Lower leg skin (tissue), 4 donors: ENCODE measurements around the gene LRRC27. TPM values are rescaled to one million over a fixed set of nuclear protein-coding genes. Genes with fewer than 3 reads are reported as not detected.
"Not testable (repeated sequence)": the region's sequence is repeated elsewhere in the genome, so short reads cannot be mapped to it uniquely, and the experiment has no call there.

Experiments
- DNase-seq, 2 donors: peaks; one replicate each; pipeline ENCODE4 v3.0.0-alpha.2; 2019; ENCODE audit warnings: low spot score in 2 of 2
- H3K4me3 ChIP-seq: fragments of 200-600 bp; sonication (generic); 2 replicates; pipeline ENCODE4 v1.5.1; 2017; ENCODE audit warnings: mild to moderate bottlenecking, low read depth; ENCODE audit not compliant: poor library complexity, severe bottlenecking
- POLR2A ChIP-seq, 2 donors: fragments of 450-650 bp; IDR thresholded peaks; one replicate each; pipeline ENCODE4 v1.6.1; 2016 to 2017; ENCODE audit warnings: antibody characterized with exemption in 2 of 2, mild to moderate bottlenecking in 1 of 2, moderate library complexity in 1 of 2
- WGBS, 2 donors: methylation state at CpG; one replicate each; pipeline ENCODE4 v1.1.5; 2018; 5-methylcytosine and 5-hydroxymethylcytosine counted together
- intact Hi-C: fragments of 100-400 bp; cut with DNase I; formaldehyde crosslinking; loops from one replicate; pipeline ENCODE4 v1.15.0; 2023; ENCODE audit warnings: low total_unique reads
- total RNA-seq, 4 donors: library from RNA; depleted of rRNA; stranded (reverse); fragments of >200 nt; gene quantifications; one replicate each; pipeline ENCODE4 v1.1.0, GENCODE V29; 2016
- TF ChIP-seq, protein P1 (sequence below), 3 donors: fragments of 450-650 bp; IDR thresholded peaks; one replicate each; pipeline ENCODE4 v1.5.1; 2016; ENCODE audit warnings: antibody characterized with exemption in 3 of 3, mild to moderate bottlenecking in 3 of 3, moderate library complexity in 2 of 3

The LRRC27 gene
- total RNA-seq, 4 donors from 2014 or later: 3.1 to 11.3 (median 8.5) TPM

DNA sequence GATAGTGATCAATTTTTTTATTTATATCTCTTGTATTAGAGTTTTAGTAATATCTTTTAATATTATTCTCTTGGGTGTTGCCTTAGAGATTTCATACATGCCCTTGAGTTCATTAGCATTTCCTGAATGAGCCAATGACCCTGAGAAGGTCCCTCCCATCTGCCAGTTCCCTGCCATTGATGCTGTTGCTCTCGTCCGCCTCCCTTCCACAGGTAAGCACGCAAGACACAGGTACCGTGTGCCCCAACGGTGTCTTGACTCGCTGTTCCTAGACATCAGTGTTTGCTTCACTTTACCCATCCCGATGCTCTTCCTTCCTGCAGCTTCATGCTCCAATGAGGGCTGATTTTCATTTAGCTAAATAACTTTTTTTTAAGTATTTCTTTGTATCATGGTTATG, 45.3 kb downstream of the LRRC27 start:
- no peak overlapping the region for H3K4me3 ChIP-seq
- TF ChIP-seq POLR2A (IDR thresholded peaks at IDR 0.05): no peak
- TF ChIP-seq, protein P1, sequence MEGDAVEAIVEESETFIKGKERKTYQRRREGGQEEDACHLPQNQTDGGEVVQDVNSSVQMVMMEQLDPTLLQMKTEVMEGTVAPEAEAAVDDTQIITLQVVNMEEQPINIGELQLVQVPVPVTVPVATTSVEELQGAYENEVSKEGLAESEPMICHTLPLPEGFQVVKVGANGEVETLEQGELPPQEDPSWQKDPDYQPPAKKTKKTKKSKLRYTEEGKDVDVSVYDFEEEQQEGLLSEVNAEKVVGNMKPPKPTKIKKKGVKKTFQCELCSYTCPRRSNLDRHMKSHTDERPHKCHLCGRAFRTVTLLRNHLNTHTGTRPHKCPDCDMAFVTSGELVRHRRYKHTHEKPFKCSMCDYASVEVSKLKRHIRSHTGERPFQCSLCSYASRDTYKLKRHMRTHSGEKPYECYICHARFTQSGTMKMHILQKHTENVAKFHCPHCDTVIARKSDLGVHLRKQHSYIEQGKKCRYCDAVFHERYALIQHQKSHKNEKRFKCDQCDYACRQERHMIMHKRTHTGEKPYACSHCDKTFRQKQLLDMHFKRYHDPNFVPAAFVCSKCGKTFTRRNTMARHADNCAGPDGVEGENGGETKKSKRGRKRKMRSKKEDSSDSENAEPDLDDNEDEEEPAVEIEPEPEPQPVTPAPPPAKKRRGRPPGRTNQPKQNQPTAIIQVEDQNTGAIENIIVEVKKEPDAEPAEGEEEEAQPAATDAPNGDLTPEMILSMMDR (IDR thresholded peaks at IDR 0.05): no peak
- DNase-seq: peak in 1 of 2 donors; percentile 7
- intact Hi-C loops: loop anchor here (10.0 kb wide), 1 partner anchor 267 kb away; no protein-coding TSS in a partner anchor
- WGBS, 2 donors: 95% methylated on average over 7 of the region's 7 CpGs

DNA sequence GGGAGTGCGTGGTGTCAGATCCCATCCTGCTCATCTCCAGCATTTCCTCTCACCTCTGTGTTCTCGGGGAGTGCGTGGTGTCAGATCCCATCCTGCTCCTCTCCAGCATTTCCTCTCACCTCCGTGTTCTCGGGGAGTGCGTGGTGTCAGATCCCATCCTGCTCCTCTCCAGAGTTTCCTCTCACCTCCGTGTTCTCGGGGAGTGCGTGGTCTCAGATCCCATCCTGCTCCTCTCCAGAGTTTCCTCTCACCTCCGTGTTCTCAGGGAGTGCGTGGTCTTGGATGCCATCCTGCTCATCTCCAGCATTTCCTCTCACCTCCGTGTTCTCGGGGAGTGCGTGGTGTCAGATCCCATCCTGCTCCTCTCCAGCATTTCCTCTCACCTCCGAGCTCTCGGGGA, 47.0 kb downstream of the LRRC27 start:
- intact Hi-C loops: loop anchor here (10.0 kb wide), 1 partner anchor 266 kb away; no protein-coding TSS in a partner anchor
- not testable (repeated sequence) for H3K4me3 ChIP-seq
- WGBS, 2 donors: 91 to 93% methylated on average over 15 to 16 of the region's 16 CpGs
- peak in 1 of 2 donors; percentile 23 for DNase-seq

DNA sequence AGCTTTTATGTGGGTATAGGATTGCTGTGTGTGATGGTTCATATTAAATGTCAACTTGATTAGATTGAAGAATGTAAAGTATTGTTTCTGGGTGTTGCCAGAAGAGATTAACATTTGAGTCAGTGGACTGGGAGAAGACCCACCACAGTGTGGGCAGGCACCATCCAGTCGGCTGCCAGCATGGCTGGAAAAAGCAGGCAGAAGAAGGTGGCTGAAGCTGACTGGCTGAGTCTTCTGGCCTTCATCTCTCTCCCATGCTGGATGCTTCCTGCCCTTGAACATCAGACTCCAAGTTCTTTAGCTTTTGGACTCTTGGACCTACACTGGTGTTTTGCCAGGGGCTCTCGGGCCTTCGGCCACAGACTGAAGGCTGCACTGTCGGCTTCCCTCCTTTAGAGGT, 49.0 kb downstream of the LRRC27 start:
- 85 to 93% methylated on average over 4 of the region's 4 CpGs for WGBS, 2 donors
- intact Hi-C loops, H3K4me3 ChIP-seq: not testable (repeated sequence)
- peak in 1 of 2 donors; percentile 49 for DNase-seq

DNA sequence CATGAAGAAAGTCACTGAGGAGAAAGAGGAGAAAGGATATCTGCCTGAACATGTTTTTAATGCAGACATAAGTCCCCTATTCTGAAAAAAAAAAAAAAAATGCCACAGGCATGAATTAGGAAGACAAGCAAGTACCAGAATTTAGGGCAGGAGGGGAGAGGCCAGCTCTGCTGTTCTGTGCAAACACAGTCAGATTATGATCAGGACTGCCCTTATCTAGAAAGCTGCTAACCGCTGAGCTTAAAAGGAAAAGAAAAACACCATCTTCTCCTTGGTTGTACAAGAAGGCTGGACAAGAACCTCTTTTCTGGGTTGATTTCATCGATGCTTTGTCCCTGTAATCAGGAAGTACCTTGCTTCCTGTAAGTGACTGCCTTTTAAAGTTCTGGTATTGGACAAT, 49.7 kb downstream of the LRRC27 start:
- peak in 1 of 2 donors; percentile 10 for DNase-seq
- 68 to 82% methylated on average over 2 of the region's 2 CpGs for WGBS, 2 donors
- intact Hi-C loops: no loop called here
- TF ChIP-seq, protein P1 (IDR thresholded peaks at IDR 0.05): no peak
- no peak for TF ChIP-seq POLR2A (IDR thresholded peaks at IDR 0.05)
- no peak overlapping the region for H3K4me3 ChIP-seq

DNA sequence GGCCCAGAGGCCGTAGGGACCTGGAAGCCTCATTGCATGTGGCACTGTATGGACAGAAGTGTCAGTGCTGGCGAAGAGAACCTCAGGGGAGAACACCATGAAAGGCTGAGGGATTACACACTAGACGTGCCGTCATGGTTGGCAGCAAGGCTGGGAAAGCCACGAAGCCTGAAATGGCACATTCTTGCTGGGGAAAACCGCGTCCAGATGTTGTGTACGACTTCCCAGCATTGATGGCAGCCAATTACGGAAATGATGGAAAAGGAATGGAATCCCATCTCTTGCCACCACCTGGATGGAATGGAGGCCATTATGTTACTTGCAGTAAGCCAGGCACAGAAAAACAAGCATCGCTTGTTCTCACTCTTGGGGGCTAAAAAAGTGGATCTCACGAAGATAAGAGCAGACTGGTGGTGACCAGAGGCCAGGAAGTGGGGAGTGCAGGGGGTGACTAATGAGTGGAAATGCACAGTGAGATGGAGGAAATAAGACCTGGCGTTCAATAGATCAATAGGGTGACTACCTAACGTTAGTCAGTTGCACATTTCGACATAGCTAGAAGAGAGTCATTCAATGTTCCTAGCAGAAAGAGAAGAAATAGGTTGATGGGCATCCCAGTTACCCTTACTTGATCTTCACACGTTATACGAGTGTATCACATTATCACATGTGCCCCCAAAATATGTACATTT, 50.4 kb downstream of the LRRC27 start:
- intact Hi-C loops: no loop called here
- TF ChIP-seq, protein P1 (IDR thresholded peaks at IDR 0.05): no peak
- TF ChIP-seq POLR2A (IDR thresholded peaks at IDR 0.05): no peak
- H3K4me3 ChIP-seq: no peak overlapping the region
- 66 to 72% methylated on average over 16 of the region's 16 CpGs for WGBS, 2 donors
- DNase-seq: peak in 1 of 2 donors; percentile 53

DNA sequence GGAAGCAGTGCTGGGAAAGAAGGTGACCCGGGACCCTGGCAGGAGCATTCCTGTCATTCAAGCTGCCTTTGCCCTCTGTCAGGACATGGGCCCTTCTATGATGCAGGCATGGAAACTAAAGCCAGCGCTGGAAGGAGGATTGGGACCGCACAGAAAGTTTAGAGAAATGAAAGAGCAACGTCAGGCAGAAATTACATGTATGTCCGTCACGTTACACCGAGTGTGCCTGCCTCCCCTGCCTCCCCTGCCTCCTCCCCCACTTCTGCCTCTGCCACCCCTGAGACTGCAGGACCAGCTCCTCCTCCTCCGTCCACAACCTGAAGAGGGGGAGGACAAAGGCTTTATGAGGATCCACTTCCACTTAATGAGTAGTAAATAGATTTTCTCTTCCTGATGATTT, 51.1 kb downstream of the LRRC27 start:
- no peak overlapping the region for H3K4me3 ChIP-seq
- intact Hi-C loops: no loop called here
- TF ChIP-seq POLR2A (IDR thresholded peaks at IDR 0.05): no peak
- TF ChIP-seq, protein P1 (IDR thresholded peaks at IDR 0.05): no peak
- 77 to 83% methylated on average over 8 of the region's 8 CpGs for WGBS, 2 donors
- peak in 1 of 2 donors; percentile 58 for DNase-seq

DNA sequence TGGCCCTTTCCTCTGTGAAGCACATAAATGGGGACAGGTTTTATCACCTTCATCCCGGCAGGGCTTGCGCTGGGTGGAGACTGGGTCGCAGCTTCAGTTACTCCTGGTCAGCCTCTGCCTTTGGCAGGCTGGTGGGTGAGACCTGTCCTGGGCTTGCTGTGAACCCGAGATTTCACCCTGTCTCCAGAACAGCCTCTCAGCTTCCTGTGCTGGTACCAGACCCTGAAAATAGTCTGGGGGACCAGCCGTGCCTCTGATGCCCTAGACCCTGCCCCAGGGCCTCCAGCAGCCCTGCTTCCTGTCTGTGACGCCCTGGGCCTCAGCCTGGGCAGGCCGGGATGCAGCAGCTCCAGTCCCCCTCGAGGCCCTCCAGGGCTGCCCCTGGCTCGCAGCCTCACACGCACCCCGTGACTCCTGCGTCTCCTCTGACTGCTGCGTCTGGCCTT, 51.8 kb downstream of the LRRC27 start:
- intact Hi-C loops: no loop called here
- TF ChIP-seq POLR2A (IDR thresholded peaks at IDR 0.05): no peak
- TF ChIP-seq, protein P1 (IDR thresholded peaks at IDR 0.05): no peak
- peak in 1 of 2 donors; percentile 83 for DNase-seq
- 68 to 78% methylated on average over 13 of the region's 13 CpGs for WGBS, 2 donors
- H3K4me3 ChIP-seq: no peak overlapping the region
